Measurements from ENCODE around the gene CHST11. TPM values are rescaled to one million over a fixed set of nuclear protein-coding genes. Genes with fewer than 3 reads are reported as not detected.

The CHST11 gene
- total RNA-seq, 3 donors from 2014 or later, result 12.5 to 16.4 (median 15.5) TPM

DNA sequence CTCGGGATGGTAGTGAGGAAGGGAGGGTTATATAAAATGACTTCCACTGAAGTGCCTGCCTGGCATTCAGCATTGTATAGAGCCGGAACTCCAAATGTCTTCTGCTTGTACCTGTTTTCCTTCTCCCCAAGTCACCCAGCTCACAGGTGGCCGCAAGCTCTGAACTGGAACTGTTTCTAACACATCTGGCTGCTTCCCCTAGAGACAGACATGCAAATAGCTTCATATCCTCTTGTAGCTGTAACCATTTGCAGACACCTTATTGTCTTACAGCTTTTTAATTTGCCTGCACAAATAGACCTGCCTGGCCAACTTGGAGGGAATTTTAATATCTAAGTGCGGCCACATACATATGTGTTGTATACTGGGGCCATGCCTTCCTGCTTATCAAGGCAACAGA, 126.0 kb downstream of the CHST11 start:
- Histone ChIP-seq H3K27me3 (no peaks in the 10 kb centered on the region), H3K27ac (no peak overlapping the region), H3K9me3 (no peaks in the 10 kb centered on the region), H3K4me1 (no peaks in the 10 kb centered on the region), H3K4me3 (no peak overlapping the region), H3K36me3 (no peaks in the 10 kb centered on the region)
- intact Hi-C loops (cut with DNase I; ENCODE audit: low total_unique reads), result no loop called here
- DNase-seq (ENCODE audit: low spot score in 2 of 2), result no peak
- TF ChIP-seq POLR2AphosphoS5 (IDR thresholded peaks at IDR 0.05) (no peak), POLR2A (IDR thresholded peaks at IDR 0.05) (no peak)
- TF ChIP-seq, protein P1, sequence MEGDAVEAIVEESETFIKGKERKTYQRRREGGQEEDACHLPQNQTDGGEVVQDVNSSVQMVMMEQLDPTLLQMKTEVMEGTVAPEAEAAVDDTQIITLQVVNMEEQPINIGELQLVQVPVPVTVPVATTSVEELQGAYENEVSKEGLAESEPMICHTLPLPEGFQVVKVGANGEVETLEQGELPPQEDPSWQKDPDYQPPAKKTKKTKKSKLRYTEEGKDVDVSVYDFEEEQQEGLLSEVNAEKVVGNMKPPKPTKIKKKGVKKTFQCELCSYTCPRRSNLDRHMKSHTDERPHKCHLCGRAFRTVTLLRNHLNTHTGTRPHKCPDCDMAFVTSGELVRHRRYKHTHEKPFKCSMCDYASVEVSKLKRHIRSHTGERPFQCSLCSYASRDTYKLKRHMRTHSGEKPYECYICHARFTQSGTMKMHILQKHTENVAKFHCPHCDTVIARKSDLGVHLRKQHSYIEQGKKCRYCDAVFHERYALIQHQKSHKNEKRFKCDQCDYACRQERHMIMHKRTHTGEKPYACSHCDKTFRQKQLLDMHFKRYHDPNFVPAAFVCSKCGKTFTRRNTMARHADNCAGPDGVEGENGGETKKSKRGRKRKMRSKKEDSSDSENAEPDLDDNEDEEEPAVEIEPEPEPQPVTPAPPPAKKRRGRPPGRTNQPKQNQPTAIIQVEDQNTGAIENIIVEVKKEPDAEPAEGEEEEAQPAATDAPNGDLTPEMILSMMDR (IDR thresholded peaks at IDR 0.05), result no peak

DNA sequence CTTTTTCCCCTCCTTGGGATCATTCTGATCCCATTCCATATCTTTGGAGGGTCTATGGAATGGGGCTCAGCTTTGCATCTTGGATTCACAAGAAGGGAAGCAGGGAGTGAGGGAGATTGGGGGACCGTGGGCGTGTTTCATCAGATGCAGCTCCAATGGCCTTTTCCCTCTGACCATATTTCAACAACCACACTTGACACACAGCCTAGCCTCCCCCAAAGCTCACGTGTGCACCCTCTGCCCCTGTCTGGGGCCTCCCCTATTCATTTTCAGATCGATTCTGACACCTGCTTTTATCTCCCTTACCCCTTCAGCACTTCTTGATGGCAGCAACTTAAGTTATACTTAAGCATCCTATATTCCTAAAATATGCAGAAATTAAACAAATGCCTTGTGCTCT, 126.6 kb downstream of the CHST11 start:
- no peak overlapping the region for H3K27ac ChIP-seq
- no peaks in the 10 kb centered on the region for H3K9me3 ChIP-seq
- no peaks in the 10 kb centered on the region for H3K36me3 ChIP-seq
- intact Hi-C loops (cut with DNase I; ENCODE audit: low total_unique reads), result no loop called here
- H3K27me3 ChIP-seq, result no peaks in the 10 kb centered on the region
- DNase-seq (ENCODE audit: low spot score in 2 of 2), result no peak
- TF ChIP-seq, protein P1 (IDR thresholded peaks at IDR 0.05), result no peak
- no peak for TF ChIP-seq POLR2AphosphoS5 (IDR thresholded peaks at IDR 0.05)
- no peak for TF ChIP-seq POLR2A (IDR thresholded peaks at IDR 0.05)
- H3K4me1 ChIP-seq, result no peaks in the 10 kb centered on the region
- H3K4me3 ChIP-seq, result no peak overlapping the region

DNA sequence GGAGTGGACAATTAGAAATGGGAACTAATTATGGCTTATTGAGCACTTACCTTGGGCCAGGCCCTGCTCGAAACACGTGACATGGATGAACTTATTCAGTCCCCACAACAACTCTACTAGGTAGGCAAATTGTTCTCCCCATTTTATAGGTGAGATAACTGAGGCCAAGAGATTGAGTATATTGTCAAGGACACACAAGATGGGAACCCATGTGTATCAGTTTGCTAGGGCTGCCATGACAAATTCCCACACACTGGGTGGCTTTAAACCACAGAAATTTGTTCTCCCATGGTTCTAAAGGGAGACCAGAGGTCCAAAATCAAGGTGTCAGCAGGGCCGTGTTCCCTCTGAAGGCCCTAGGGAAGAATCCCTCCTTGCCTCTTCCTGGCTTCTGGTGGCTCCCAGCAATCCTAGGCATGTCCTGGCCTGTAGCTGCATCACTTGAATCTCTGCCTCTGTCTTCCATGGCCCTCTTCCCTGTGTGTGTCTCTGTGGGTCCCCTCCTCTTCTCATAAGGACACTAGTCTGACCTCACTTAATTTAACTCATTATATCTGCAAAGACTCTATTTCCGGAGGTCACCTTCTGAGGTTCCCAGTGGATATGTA, 128.8 kb downstream of the CHST11 start:
- no peaks in the 10 kb centered on the region for H3K36me3 ChIP-seq
- H3K9me3 ChIP-seq, result no peaks in the 10 kb centered on the region
- no peaks in the 10 kb centered on the region for H3K4me1 ChIP-seq
- H3K27ac ChIP-seq, result no peak overlapping the region
- TF ChIP-seq POLR2A (IDR thresholded peaks at IDR 0.05) (no peak), POLR2AphosphoS5 (IDR thresholded peaks at IDR 0.05) (no peak)
- TF ChIP-seq, protein P1 (IDR thresholded peaks at IDR 0.05), result no peak
- no peak overlapping the region for H3K4me3 ChIP-seq
- no peak for DNase-seq (ENCODE audit: low spot score in 2 of 2)
- intact Hi-C loops (cut with DNase I; ENCODE audit: low total_unique reads), result no loop called here
- no peaks in the 10 kb centered on the region for H3K27me3 ChIP-seq

DNA sequence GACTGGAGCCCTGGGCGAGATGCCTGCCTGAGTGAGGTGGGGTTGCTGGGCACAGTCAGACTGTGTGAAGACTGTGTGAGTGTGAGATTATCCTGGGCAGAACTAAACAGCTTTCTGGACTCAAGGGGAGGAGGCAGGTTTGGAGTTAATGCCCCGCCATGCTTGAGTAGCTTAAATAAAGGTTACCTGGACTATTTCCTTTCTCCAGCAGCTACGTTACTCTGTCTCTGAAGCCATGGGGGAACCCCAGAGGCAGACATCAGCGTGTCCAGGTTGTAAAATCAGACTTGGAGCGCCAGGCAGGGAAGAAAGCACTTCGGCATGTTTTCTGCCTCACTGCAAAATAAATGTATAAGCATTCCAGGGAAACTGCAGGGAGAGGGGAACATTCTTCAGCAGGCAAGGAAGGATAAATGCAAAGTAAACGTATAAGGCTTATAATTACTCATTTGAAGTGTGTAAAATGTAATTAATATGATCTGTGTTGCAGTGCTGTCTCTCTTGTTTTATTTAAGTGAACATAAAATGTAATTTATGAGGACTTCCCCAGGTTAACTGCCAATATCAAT, 129.7 kb downstream of the CHST11 start:
- intact Hi-C loops (cut with DNase I; ENCODE audit: low total_unique reads), result no loop called here
- no peaks in the 10 kb centered on the region for H3K27me3 ChIP-seq
- no peak for DNase-seq (ENCODE audit: low spot score in 2 of 2)
- H3K4me3 ChIP-seq, result no peak overlapping the region
- H3K27ac ChIP-seq, result no peak overlapping the region
- no peaks in the 10 kb centered on the region for H3K9me3 ChIP-seq
- H3K4me1 ChIP-seq, result no peaks in the 10 kb centered on the region
- TF ChIP-seq POLR2AphosphoS5 (IDR thresholded peaks at IDR 0.05) (no peak), POLR2A (IDR thresholded peaks at IDR 0.05) (no peak)
- TF ChIP-seq, protein P1 (IDR thresholded peaks at IDR 0.05), result no peak
- no peaks in the 10 kb centered on the region for H3K36me3 ChIP-seq

DNA sequence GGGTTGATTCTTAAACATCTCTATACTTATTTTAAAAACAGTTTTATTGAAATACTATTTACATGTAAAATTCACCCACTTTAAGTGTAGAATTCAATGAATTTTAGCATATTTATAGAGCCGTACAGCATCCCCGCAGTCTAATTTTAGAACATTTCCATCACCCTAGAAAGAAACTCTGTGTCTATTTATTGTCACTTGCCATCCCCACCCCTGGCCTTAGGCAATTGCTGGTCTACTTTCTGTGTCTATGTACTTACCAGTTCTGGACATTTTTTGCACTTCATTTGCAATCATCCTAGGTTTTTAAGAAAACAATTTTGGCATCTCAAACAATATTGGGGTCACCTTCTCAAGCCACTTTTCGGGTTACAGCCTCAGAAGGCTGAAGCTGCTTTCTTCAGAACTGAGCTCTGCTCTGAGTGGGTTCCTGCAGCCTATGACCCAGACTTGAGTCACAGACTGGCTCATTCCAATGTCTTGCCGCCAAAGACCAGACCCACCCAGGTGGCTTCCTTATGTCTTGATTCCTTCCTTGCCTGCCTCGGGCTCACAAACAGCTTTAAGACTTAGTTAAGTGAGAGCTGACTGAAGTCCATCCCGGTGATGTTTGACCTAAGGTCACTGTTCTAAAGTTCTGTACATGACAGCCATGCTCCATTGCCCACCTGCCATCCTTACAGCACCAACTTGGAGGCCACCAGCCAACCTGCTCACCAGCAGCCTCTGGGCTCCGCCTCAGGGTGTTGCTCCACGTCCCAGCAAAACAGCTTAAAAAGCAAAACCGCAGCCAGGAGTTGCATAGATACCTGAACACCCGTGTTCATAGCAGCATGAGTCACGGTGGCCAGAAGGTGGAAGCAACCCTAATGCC, 131.5 kb downstream of the CHST11 start:
- intact Hi-C loops (cut with DNase I; ENCODE audit: low total_unique reads), result no loop called here
- no peaks in the 10 kb centered on the region for H3K27me3 ChIP-seq
- TF ChIP-seq POLR2A (IDR thresholded peaks at IDR 0.05) (no peak), POLR2AphosphoS5 (IDR thresholded peaks at IDR 0.05) (no peak)
- TF ChIP-seq, protein P1 (IDR thresholded peaks at IDR 0.05), result no peak
- no peaks in the 10 kb centered on the region for H3K9me3 ChIP-seq
- H3K36me3 ChIP-seq, result no peaks in the 10 kb centered on the region
- no peaks in the 10 kb centered on the region for H3K4me1 ChIP-seq
- no peak overlapping the region for H3K4me3 ChIP-seq
- no peak for DNase-seq (ENCODE audit: low spot score in 2 of 2)
- H3K27ac ChIP-seq, result no peak overlapping the region

Measured in breast epithelium (tissue), 4 donors.